ENCODE data around the gene PADI3. TPM values are rescaled to one million over a fixed set of nuclear protein-coding genes. Genes with fewer than 3 reads are reported as not detected.

Gene PADI3
- total RNA-seq, 4 donors from 2014 or later, result not detected

DNA sequence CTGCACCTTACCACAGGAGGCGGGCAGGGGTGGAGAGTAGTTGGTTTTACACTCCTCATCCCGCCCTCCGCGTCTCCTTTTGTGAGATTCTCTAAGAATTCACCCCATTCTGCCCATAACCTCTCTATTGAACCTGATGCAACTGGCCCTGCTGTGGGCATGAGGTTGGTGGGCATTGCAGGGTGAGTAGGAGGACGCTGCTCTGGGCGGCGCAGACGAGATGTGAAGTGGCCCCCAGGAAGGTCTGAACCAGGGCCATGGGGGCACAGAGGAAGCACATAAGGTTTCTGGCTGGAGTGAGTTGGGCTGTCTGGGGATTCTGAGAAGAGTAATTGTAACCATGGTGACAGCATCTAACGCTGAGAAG lies 35.1 kb upstream of the PADI3 start:
- peaks cover 0 to 13% (median 6%) of the 10 kb centered on the region in 4 donors for H3K4me1 ChIP-seq
- DNase-seq (ENCODE audit: extremely low spot score), result no peak
- H3K9me3 ChIP-seq, result no peaks in the 10 kb centered on the region
- WGBS, result 74% methylated on average over 9 of the region's 9 CpGs
- intact Hi-C loops (cut with DNase I), result no loop called here
- H3K27me3 ChIP-seq, result peaks cover 0 to 70% (median 0%) of the 10 kb centered on the region in 4 donors
- H3K4me3 ChIP-seq, result no peak overlapping the region
- no peak overlapping the region for H3K27ac ChIP-seq (replicated peaks in 1 of 4)
- no peaks in the 10 kb centered on the region for H3K36me3 ChIP-seq
- TF ChIP-seq EP300 (IDR thresholded peaks at IDR 0.05) (no peak), POLR2AphosphoS5 (IDR thresholded peaks at IDR 0.05) (no peak), POLR2A (IDR thresholded peaks at IDR 0.05; ENCODE audit: low read depth) (no peak)
- TF ChIP-seq, protein P1, sequence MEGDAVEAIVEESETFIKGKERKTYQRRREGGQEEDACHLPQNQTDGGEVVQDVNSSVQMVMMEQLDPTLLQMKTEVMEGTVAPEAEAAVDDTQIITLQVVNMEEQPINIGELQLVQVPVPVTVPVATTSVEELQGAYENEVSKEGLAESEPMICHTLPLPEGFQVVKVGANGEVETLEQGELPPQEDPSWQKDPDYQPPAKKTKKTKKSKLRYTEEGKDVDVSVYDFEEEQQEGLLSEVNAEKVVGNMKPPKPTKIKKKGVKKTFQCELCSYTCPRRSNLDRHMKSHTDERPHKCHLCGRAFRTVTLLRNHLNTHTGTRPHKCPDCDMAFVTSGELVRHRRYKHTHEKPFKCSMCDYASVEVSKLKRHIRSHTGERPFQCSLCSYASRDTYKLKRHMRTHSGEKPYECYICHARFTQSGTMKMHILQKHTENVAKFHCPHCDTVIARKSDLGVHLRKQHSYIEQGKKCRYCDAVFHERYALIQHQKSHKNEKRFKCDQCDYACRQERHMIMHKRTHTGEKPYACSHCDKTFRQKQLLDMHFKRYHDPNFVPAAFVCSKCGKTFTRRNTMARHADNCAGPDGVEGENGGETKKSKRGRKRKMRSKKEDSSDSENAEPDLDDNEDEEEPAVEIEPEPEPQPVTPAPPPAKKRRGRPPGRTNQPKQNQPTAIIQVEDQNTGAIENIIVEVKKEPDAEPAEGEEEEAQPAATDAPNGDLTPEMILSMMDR (IDR thresholded peaks at IDR 0.05), result no peak

DNA sequence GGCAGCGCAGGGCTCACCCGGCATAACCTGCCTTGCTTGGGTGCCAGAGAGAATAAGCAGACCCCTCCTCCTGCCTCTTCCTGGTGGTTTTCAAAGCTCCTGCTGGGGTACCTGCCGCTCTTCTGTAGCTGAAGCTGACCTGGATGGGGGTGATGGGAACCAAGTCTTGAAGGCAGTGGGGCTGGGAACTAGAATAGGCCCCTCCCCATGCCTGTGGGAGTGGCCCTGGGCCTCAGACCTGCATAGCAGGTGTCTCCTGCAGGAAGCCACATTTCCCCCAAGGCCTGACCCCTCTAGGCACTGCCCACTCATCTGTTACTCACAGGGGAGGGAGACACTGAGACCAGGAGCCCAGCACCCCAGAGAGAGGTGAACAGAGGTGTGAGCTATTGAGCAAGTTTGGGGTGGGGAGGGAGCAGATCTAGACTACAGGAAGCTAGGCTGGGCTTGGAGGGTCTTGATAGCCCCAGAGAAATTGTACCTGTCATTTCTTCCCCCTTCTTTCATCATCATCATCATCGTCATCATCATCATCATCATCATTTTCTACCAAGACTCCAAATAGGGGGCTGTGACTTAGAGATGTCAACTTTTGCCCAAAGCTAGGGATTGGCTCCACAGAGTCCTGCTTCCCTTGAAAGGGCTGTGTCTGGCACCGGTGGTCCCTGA lies 33.9 kb upstream of the PADI3 start:
- intact Hi-C loops (cut with DNase I), result no loop called here
- WGBS, result 93% methylated on average over 2 of the region's 5 CpGs

DNA sequence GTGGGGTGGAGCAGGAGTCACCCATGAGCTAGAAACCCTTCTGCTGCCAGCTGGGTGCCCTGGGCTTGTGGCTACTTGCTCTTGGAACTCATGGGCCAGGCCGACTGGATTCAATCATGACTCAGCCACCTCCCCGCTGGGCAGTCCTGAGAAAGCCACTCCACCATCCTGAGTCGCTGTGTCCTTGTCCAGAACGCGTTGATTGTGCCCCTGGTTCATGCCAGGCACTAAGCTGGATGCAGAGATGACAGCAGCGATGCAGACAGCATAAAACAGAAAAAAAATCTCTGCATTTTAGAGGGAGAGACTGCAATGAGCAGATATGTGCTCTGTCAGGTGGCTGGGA lies 33.4 kb upstream of the PADI3 start:
- intact Hi-C loops (cut with DNase I), result no loop called here
- TF ChIP-seq EP300 (IDR thresholded peaks at IDR 0.05), result no peak
- no peak for TF ChIP-seq POLR2AphosphoS5 (IDR thresholded peaks at IDR 0.05)
- no peak for TF ChIP-seq POLR2A (IDR thresholded peaks at IDR 0.05; ENCODE audit: low read depth)
- TF ChIP-seq, protein P1 (IDR thresholded peaks at IDR 0.05), result no peak

More for the DNA sequence above, 33.9 kb upstream of the PADI3 start:
- Histone ChIP-seq H3K27me3 (peaks cover 0 to 82% (median 0%) of the 10 kb centered on the region in 4 donors), H3K36me3 (no peaks in the 10 kb centered on the region), H3K4me1 (peaks cover 0 to 13% (median 6%) of the 10 kb centered on the region in 4 donors), H3K27ac (replicated peaks in 1 of 4) (no peak overlapping the region), H3K4me3 (no peak overlapping the region), H3K9me3 (no peaks in the 10 kb centered on the region)
- DNase-seq (ENCODE audit: extremely low spot score), result no peak
- no peak for TF ChIP-seq EP300 (IDR thresholded peaks at IDR 0.05)
- TF ChIP-seq, protein P1 (IDR thresholded peaks at IDR 0.05), result no peak
- TF ChIP-seq POLR2A (IDR thresholded peaks at IDR 0.05; ENCODE audit: low read depth), result no peak
- TF ChIP-seq POLR2AphosphoS5 (IDR thresholded peaks at IDR 0.05), result no peak

DNA sequence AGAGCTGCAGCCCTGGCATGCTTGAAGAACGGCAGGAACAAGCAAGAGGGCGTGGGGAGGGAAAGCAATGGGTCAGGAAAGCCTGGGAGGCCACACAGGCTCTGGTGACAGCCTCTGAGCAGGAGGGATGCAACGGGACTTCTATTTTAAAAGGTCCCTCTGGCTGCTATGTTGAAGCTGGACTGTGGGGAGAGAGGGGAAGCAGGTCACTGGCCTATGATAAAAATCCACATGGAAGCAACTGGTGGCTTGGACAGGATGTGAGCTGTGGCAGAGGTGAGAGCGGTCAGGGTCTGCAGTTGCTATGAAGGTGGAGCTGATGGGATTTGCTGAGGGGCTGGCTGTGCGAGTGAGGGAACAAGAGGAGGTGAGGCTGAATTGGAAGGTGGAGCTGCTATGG lies 32.8 kb upstream of the PADI3 start:
- 75% methylated on average over 5 of the region's 5 CpGs for WGBS
- Histone ChIP-seq H3K4me3 (no peak overlapping the region), H3K27me3 (peaks cover 0 to 83% (median 0%) of the 10 kb centered on the region in 4 donors), H3K9me3 (no peaks in the 10 kb centered on the region), H3K4me1 (peaks cover 0 to 13% (median 6%) of the 10 kb centered on the region in 4 donors), H3K27ac (replicated peaks in 1 of 4) (no peak overlapping the region), H3K36me3 (no peaks in the 10 kb centered on the region)
- TF ChIP-seq POLR2AphosphoS5 (IDR thresholded peaks at IDR 0.05), result no peak
- TF ChIP-seq, protein P1 (IDR thresholded peaks at IDR 0.05), result no peak
- no peak for TF ChIP-seq EP300 (IDR thresholded peaks at IDR 0.05)
- no peak for TF ChIP-seq POLR2A (IDR thresholded peaks at IDR 0.05; ENCODE audit: low read depth)
- intact Hi-C loops (cut with DNase I), result no loop called here
- no peak for DNase-seq (ENCODE audit: extremely low spot score)

More for the DNA sequence above, 33.4 kb upstream of the PADI3 start:
- Histone ChIP-seq H3K9me3 (no peaks in the 10 kb centered on the region), H3K4me3 (no peak overlapping the region), H3K4me1 (peaks cover 0 to 13% (median 6%) of the 10 kb centered on the region in 4 donors), H3K27ac (replicated peaks in 1 of 4) (no peak overlapping the region), H3K27me3 (peaks cover 0 to 83% (median 0%) of the 10 kb centered on the region in 4 donors), H3K36me3 (no peaks in the 10 kb centered on the region)
- no peak for DNase-seq (ENCODE audit: extremely low spot score)
- WGBS, result 97% methylated on average over 6 of the region's 6 CpGs
